Colonic mucosa (tissue), 4 donors: ENCODE measurements around the gene CCN6. TPM values are rescaled to one million over a fixed set of nuclear protein-coding genes. Genes with fewer than 3 reads are reported as not detected.

ENCODE experiments used
- DNase-seq: peaks from one replicate; pipeline ENCODE4 v3.0.0-alpha.2; 2020
- H3K27ac ChIP-seq: fragments of 200-600 bp; one replicate; pipeline ENCODE4 v1.8.0; 2021
- H3K27me3 ChIP-seq: fragments of 200-600 bp; one replicate; pipeline ENCODE4 v1.8.0; 2021
- H3K36me3 ChIP-seq: fragments of 200-600 bp; one replicate; pipeline ENCODE4 v1.8.0; 2021
- H3K4me1 ChIP-seq: fragments of 200-600 bp; one replicate; pipeline ENCODE4 v1.8.0; 2021; ENCODE audit warnings: mild to moderate bottlenecking
- H3K4me3 ChIP-seq: fragments of 200-600 bp; one replicate; pipeline ENCODE4 v1.8.0; 2021
- H3K9ac ChIP-seq, 2 donors: one replicate each; pipeline ENCODE4 v1.7.0; 2013; ENCODE audit warnings: control low read depth in 2 of 2, low read depth in 2 of 2, low read length in 2 of 2
- H3K9me3 ChIP-seq: fragments of 200-600 bp; one replicate; pipeline ENCODE4 v1.8.0; 2021
- intact Hi-C: fragments of 100-400 bp; cut with DNase I; formaldehyde crosslinking; loops from one replicate; pipeline ENCODE4 v1.14.1; 2022
- total RNA-seq, 2 donors: library from RNA; stranded (reverse); fragmentation: NEBNext Ultra II Directional in 1 of 2; extraction: Animal tissue kit (Norgen Biotek cat#: 25700) in 1 of 2; gene quantifications; one replicate each; pipeline ENCODE4 v1.2.1, GENCODE V29; 2021
- TF ChIP-seq, protein P1 (sequence below): fragments of 200-600 bp; IDR thresholded peaks from one replicate; pipeline ENCODE4 v1.8.0; 2022; ENCODE audit warnings: antibody characterized with exemption, mild to moderate bottlenecking
- donor health status: healthy.
- donor health status: DM: no; HTN: no; CAD: no.
- donor health status: DM: no; HTN: no; CAD: no.

CCN6 gene
- total RNA-seq, result not detected

GRCh38 chr6:112054001-112054400 is at the start of gene CCN6:
Gene CCN6 (plus strand): TSS chr6:112054104. CDS start chr6:112054358, 254 bp downstream.
- Histone ChIP-seq H3K27me3 (no peaks in the 10 kb centered on the region), H3K36me3 (no peaks in the 10 kb centered on the region), H3K4me1 (no peaks in the 10 kb centered on the region), H3K27ac (no peak within 1 kb of the TSS), H3K4me3 (no peak within 1 kb of the TSS), H3K9me3 (no peaks in the 10 kb centered on the region), H3K9ac (no peak within 1 kb of the TSS)
- TF ChIP-seq, protein P1, sequence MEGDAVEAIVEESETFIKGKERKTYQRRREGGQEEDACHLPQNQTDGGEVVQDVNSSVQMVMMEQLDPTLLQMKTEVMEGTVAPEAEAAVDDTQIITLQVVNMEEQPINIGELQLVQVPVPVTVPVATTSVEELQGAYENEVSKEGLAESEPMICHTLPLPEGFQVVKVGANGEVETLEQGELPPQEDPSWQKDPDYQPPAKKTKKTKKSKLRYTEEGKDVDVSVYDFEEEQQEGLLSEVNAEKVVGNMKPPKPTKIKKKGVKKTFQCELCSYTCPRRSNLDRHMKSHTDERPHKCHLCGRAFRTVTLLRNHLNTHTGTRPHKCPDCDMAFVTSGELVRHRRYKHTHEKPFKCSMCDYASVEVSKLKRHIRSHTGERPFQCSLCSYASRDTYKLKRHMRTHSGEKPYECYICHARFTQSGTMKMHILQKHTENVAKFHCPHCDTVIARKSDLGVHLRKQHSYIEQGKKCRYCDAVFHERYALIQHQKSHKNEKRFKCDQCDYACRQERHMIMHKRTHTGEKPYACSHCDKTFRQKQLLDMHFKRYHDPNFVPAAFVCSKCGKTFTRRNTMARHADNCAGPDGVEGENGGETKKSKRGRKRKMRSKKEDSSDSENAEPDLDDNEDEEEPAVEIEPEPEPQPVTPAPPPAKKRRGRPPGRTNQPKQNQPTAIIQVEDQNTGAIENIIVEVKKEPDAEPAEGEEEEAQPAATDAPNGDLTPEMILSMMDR, result no peak
- no peak for DNase-seq
- intact Hi-C loops, result no loop called here

DNA sequence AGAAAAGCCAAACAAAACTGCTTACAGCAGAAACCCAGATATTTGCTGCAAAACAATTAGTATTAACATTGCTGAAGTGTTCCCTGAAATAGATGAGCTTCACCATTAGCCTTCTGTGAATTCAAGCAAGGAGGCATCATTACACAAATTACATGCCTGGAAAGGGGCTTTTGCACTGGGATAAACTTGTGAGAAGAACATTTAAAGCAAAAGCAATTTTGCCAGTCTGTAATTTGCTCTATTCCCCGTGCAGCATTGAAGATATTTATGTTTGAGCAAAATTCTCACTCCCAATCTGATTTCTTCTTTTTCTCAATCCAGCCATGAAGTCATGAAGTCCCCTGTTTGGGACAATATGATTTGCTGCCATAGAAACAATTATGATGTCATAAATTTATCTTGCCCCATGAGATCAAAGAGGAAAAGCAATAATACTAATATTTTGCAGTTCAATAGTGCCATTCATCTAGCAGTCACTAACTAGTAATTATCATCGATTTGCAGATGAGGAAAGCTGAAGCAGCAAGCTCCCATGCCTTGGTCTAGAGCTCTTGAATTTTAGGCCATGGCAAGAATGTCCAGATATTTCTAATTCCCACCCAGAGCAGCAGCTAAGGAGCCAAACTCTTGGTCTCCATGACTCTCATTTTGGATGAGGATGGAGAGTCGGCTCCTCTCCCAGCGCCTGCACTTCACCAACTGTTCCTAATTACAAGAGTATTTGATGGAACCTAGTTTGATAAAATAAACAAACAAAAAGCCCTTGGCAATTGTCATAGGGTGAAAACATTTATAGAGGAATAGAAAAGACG is 49.5 kb upstream of the CCN6 start:
- Histone ChIP-seq H3K4me1 (no peaks in the 10 kb centered on the region), H3K27ac (no peak overlapping the region), H3K27me3 (no peaks in the 10 kb centered on the region), H3K36me3 (no peaks in the 10 kb centered on the region), H3K4me3 (no peak overlapping the region), H3K9me3 (no peaks in the 10 kb centered on the region), H3K9ac (no peak overlapping the region)
- no peak for DNase-seq
- intact Hi-C loops, result no loop called here
- TF ChIP-seq, protein P1, result no peak

DNA sequence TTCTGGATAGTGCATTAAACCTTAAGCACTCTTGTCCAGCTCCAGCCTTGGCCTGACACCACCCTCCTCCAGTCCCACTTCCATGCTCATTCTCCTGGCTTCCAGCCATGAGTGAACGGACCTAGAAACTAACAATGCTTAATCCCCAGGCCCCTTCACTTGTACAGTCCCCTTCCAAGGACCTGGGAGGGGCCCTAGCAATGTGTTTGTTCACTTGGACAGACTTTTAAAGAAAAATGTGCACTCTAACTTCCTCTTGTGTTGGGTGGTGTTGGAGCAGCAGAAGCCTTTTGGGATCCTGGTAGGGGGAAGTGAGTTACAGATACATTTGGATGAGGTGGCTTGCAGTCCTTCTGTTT is 48.9 kb upstream of the CCN6 start:
- no peaks in the 10 kb centered on the region for H3K4me1 ChIP-seq
- H3K9me3 ChIP-seq, result no peaks in the 10 kb centered on the region
- no peaks in the 10 kb centered on the region for H3K27me3 ChIP-seq
- H3K27ac ChIP-seq, result no peak overlapping the region
- no peaks in the 10 kb centered on the region for H3K36me3 ChIP-seq
- DNase-seq, result no peak
- intact Hi-C loops, result no loop called here
- H3K9ac ChIP-seq, result no peak overlapping the region
- H3K4me3 ChIP-seq, result no peak overlapping the region
- TF ChIP-seq, protein P1, result no peak

DNA sequence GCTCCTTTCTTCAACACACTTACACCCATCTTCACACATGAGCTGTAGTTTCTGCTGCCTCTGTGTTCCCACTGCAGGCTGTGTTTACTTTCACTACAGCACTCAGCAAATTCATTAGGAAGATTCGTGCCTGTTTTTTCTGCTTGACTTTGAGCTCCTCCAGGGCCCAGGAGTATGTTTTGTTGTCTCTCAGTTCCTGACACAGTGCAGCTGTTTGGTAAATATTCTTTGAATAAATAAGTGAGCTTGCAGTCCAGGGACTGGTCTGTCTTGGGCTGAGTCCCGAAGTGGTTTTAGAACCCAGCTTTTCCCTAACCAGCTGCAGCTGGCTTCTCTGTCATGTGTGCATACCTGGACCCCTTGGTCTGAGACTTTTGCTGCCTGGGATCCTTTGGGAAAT is 46.6 kb upstream of the CCN6 start:
- TF ChIP-seq, protein P1, result no peak
- H3K9me3 ChIP-seq, result no peaks in the 10 kb centered on the region
- H3K9ac ChIP-seq, result no peak overlapping the region
- H3K4me3 ChIP-seq, result no peak overlapping the region
- intact Hi-C loops, result no loop called here
- H3K27ac ChIP-seq, result no peak overlapping the region
- H3K4me1 ChIP-seq, result no peaks in the 10 kb centered on the region
- DNase-seq, result no peak
- H3K27me3 ChIP-seq, result no peaks in the 10 kb centered on the region
- no peaks in the 10 kb centered on the region for H3K36me3 ChIP-seq

DNA sequence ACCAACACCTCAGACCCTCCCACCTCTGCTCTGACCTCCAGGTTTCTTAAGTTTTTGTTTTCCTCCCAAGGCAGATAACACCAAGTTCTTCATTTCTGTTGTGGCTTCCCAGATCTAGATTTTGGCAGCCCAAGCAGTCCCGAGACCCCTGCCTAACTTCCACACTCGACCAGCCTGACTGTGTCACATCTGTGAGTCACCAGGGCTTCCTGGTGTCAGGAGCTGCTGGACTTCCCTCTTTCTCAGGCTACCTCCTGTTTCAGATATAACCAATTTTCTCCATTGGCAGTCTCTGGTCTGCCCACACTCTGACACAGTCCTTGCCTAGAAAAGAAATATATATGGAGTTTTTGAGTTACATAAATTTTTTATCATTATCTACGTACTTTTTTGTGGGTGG is 46.1 kb upstream of the CCN6 start:
- Histone ChIP-seq H3K9ac (no peak overlapping the region), H3K27ac (no peak overlapping the region), H3K4me1 (no peaks in the 10 kb centered on the region), H3K36me3 (no peaks in the 10 kb centered on the region), H3K9me3 (no peaks in the 10 kb centered on the region), H3K4me3 (no peak overlapping the region), H3K27me3 (no peaks in the 10 kb centered on the region)
- TF ChIP-seq, protein P1, result no peak
- no peak for DNase-seq
- intact Hi-C loops, result no loop called here
